ENCODE measurements around the gene PLAGL2. TPM values are rescaled to one million over a fixed set of nuclear protein-coding genes. Genes with fewer than 3 reads are reported as not detected.
"Not testable (repeated sequence)": the region's sequence is repeated elsewhere in the genome, so short reads cannot be mapped to it uniquely, and the experiment has no call there.

PLAGL2 gene
- polyA plus RNA-seq (ENCODE audit: insufficient read length in 3 of 3) = 10 to 100 TPM; 20.3 to 21.7 (median 21.4) TPM
- long read RNA-seq, donor 1, full-length matches to known transcripts = 6 of 23 reads
- long read RNA-seq, donor 1, partial matches to known transcripts = 17 of 23 reads
- long read RNA-seq, donor 1, other reads (novel, unspliced or antisense) = 0 of 23 reads
- long read RNA-seq, donor 2 = 0 reads
- long read RNA-seq, donor 3, full-length matches to known transcripts = 6 of 6 reads
- long read RNA-seq, donor 3, partial matches to known transcripts = 0 of 6 reads
- long read RNA-seq, donor 3, other reads (novel, unspliced or antisense) = 0 of 6 reads
- long read RNA-seq, donor 4, full-length matches to known transcripts = 2 of 2 reads
- long read RNA-seq, donor 4, partial matches to known transcripts = 0 of 2 reads
- long read RNA-seq, donor 4, other reads (novel, unspliced or antisense) = 0 of 2 reads
- long read RNA-seq, donor 5, full-length matches to known transcripts = 3 of 15 reads
- long read RNA-seq, donor 5, partial matches to known transcripts = 0 of 15 reads
- long read RNA-seq, donor 5, other reads (novel, unspliced or antisense) = 12 of 15 reads
- long read RNA-seq, donor 6, full-length matches to known transcripts = 7 of 7 reads
- long read RNA-seq, donor 6, partial matches to known transcripts = 0 of 7 reads
- long read RNA-seq, donor 6, other reads (novel, unspliced or antisense) = 0 of 7 reads
- long read RNA-seq, donor 7, full-length matches to known transcripts = 6 of 6 reads
- long read RNA-seq, donor 7, partial matches to known transcripts = 0 of 6 reads
- long read RNA-seq, donor 7, other reads (novel, unspliced or antisense) = 0 of 6 reads
- long read RNA-seq, donor 8, full-length matches to known transcripts = 1 of 1 reads
- long read RNA-seq, donor 8, partial matches to known transcripts = 0 of 1 reads
- long read RNA-seq, donor 8, other reads (novel, unspliced or antisense) = 0 of 1 reads
- long read RNA-seq, donor 9, full-length matches to known transcripts = 5 of 5 reads
- long read RNA-seq, donor 9, partial matches to known transcripts = 0 of 5 reads
- long read RNA-seq, donor 9, other reads (novel, unspliced or antisense) = 0 of 5 reads
- long read RNA-seq, donor 10, full-length matches to known transcripts = 2 of 2 reads
- long read RNA-seq, donor 10, partial matches to known transcripts = 0 of 2 reads
- long read RNA-seq, donor 10, other reads (novel, unspliced or antisense) = 0 of 2 reads
- long read RNA-seq, donor 11, full-length matches to known transcripts = 1 of 1 reads
- long read RNA-seq, donor 11, partial matches to known transcripts = 0 of 1 reads
- long read RNA-seq, donor 11, other reads (novel, unspliced or antisense) = 0 of 1 reads
- long read RNA-seq, donor 12, full-length matches to known transcripts = 3 of 3 reads
- long read RNA-seq, donor 12, partial matches to known transcripts = 0 of 3 reads
- long read RNA-seq, donor 12, other reads (novel, unspliced or antisense) = 0 of 3 reads
- long read RNA-seq, donor 13, full-length matches to known transcripts = 5 of 5 reads
- long read RNA-seq, donor 13, partial matches to known transcripts = 0 of 5 reads
- long read RNA-seq, donor 13, other reads (novel, unspliced or antisense) = 0 of 5 reads
- long read RNA-seq, donor 14, full-length matches to known transcripts = 2 of 2 reads
- long read RNA-seq, donor 14, partial matches to known transcripts = 0 of 2 reads
- long read RNA-seq, donor 14, other reads (novel, unspliced or antisense) = 0 of 2 reads
- long read RNA-seq, donor 15, full-length matches to known transcripts = 2 of 2 reads
- long read RNA-seq, donor 15, partial matches to known transcripts = 0 of 2 reads
- long read RNA-seq, donor 15, other reads (novel, unspliced or antisense) = 0 of 2 reads
- long read RNA-seq, donor 16, full-length matches to known transcripts = 5 of 28 reads
- long read RNA-seq, donor 16, partial matches to known transcripts = 6 of 28 reads
- long read RNA-seq, donor 16, other reads (novel, unspliced or antisense) = 17 of 28 reads

- peak; percentile 70 to 88 (median 84) for DNase-seq (ENCODE audit: extremely low read depth in 1 of 11, low read depth in 9 of 11, low spot score in 4 of 11)
These were observed at the start of gene PLAGL2, which contains the start of gene POFUT1 for GRCh38 chr20:32207626-32208498. TSS of gene PLAGL2 (minus strand) at chr20:32207743. CDS start at chr20:32202178, 5,565 bp downstream. TSS of gene POFUT1 (plus strand) at chr20:32207880. CDS start at chr20:32207942, 62 bp downstream.

GRCh38 chr20:32252189-32252588, 44.6 kb upstream of the PLAGL2 start:
- DNase-seq (ENCODE audit: extremely low read depth in 1 of 11, low read depth in 9 of 11, low spot score in 4 of 11) = no peak

GRCh38 chr20:32251470-32251869, 43.9 kb upstream of the PLAGL2 start:
- DNase-seq (ENCODE audit: extremely low read depth in 1 of 11, low read depth in 9 of 11, low spot score in 4 of 11) = no peak

GRCh38 chr20:32249030-32249738, 41.6 kb upstream of the PLAGL2 start:
- DNase-seq (ENCODE audit: extremely low read depth in 1 of 11, low read depth in 9 of 11, low spot score in 4 of 11) = no peak

- DNase-seq (ENCODE audit: extremely low read depth in 1 of 11, low read depth in 9 of 11, low spot score in 4 of 11) = no peak
These were observed 40.5 kb upstream of the PLAGL2 start for GRCh38 chr20:32248043-32248442.

GRCh38 chr20:32246208-32246607, 38.7 kb upstream of the PLAGL2 start:
- not testable (repeated sequence) for DNase-seq (ENCODE audit: extremely low read depth in 1 of 11, low read depth in 9 of 11, low spot score in 4 of 11)

- DNase-seq (ENCODE audit: extremely low read depth in 1 of 11, low read depth in 9 of 11, low spot score in 4 of 11) = no peak
These were observed 37.4 kb upstream of the PLAGL2 start for GRCh38 chr20:32244959-32245358.

GRCh38 chr20:32244150-32244823, 36.7 kb upstream of the PLAGL2 start:
- DNase-seq (ENCODE audit: extremely low read depth in 1 of 11, low read depth in 9 of 11, low spot score in 4 of 11) = no peak

GRCh38 chr20:32241807-32242206, 34.3 kb upstream of the PLAGL2 start:
- DNase-seq (ENCODE audit: extremely low read depth in 1 of 11, low read depth in 9 of 11, low spot score in 4 of 11) = no peak

GRCh38 chr20:32240205-32240604, 32.7 kb upstream of the PLAGL2 start:
- DNase-seq (ENCODE audit: extremely low read depth in 1 of 11, low read depth in 9 of 11, low spot score in 4 of 11) = peak in 4 of 11 donors; percentile 5 to 22 (median 12)

- no peak for DNase-seq (ENCODE audit: extremely low read depth in 1 of 11, low read depth in 9 of 11, low spot score in 4 of 11)
These were observed 31.2 kb upstream of the PLAGL2 start for GRCh38 chr20:32238483-32239425.

GRCh38 chr20:32237419-32237818, 29.9 kb upstream of the PLAGL2 start:
- no peak for DNase-seq (ENCODE audit: extremely low read depth in 1 of 11, low read depth in 9 of 11, low spot score in 4 of 11)

GRCh38 chr20:32236819-32237218, 29.3 kb upstream of the PLAGL2 start:
- DNase-seq (ENCODE audit: extremely low read depth in 1 of 11, low read depth in 9 of 11, low spot score in 4 of 11) = no peak

- no peak for DNase-seq (ENCODE audit: extremely low read depth in 1 of 11, low read depth in 9 of 11, low spot score in 4 of 11)
These were observed 28.5 kb upstream of the PLAGL2 start for GRCh38 chr20:32236048-32236533.
